ENCODE data around the gene MTUS2. TPM values are rescaled to one million over a fixed set of nuclear protein-coding genes. Genes with fewer than 3 reads are reported as not detected.

Gene MTUS2
- total RNA-seq, 1 donor from 2014 or later: 6.8 TPM

- Mint-ChIP-seq H3K4me3 (ENCODE audit: unreplicated experiment) (no peak overlapping the region), H3K36me3 (ENCODE audit: unreplicated experiment) (peaks cover 3% of the 10 kb centered on the region), H3K27ac (ENCODE audit: unreplicated experiment) (no peak overlapping the region), H3K9me3 (ENCODE audit: unreplicated experiment) (peaks cover 8% of the 10 kb centered on the region), H3K27me3 (ENCODE audit: unreplicated experiment) (peaks cover 4% of the 10 kb centered on the region), H3K4me1 (ENCODE audit: low read depth, unreplicated experiment) (peaks cover 22% of the 10 kb centered on the region)
- TF ChIP-seq, protein P1, sequence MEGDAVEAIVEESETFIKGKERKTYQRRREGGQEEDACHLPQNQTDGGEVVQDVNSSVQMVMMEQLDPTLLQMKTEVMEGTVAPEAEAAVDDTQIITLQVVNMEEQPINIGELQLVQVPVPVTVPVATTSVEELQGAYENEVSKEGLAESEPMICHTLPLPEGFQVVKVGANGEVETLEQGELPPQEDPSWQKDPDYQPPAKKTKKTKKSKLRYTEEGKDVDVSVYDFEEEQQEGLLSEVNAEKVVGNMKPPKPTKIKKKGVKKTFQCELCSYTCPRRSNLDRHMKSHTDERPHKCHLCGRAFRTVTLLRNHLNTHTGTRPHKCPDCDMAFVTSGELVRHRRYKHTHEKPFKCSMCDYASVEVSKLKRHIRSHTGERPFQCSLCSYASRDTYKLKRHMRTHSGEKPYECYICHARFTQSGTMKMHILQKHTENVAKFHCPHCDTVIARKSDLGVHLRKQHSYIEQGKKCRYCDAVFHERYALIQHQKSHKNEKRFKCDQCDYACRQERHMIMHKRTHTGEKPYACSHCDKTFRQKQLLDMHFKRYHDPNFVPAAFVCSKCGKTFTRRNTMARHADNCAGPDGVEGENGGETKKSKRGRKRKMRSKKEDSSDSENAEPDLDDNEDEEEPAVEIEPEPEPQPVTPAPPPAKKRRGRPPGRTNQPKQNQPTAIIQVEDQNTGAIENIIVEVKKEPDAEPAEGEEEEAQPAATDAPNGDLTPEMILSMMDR (IDR thresholded peaks at IDR 0.05; ENCODE audit: partially characterized antibody, unreplicated experiment): no peak
- no peak for DNase-seq
Measured at GRCh38 chr13:29491248-29491647, 671.1 kb downstream of the MTUS2 start.

GRCh38 chr13:29493796-29494195 is 673.7 kb downstream of the MTUS2 start:
- DNase-seq: no peak
- H3K27me3 Mint-ChIP-seq (ENCODE audit: unreplicated experiment): peaks cover 17% of the 10 kb centered on the region

DNA sequence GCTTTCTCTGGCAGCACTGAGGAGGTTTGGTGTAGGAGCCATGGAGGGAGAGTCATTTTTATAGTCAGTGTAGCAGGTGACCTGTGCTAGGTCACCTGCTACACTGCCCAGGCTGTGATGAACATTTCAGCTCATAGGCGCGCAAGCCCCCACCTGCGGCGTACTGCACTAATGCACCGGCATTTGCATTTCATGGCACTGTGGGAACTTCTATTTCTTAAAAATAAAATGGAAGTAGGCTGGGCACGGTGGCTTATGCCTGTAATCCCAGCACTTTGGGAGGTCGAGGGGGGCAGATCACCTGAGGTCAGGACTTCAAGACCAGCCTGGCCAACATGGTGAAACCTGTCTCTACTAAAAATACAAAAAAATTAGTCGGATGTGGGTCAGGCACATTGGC is 674.4 kb downstream of the MTUS2 start:
- no peak overlapping the region for H3K4me3 Mint-ChIP-seq (ENCODE audit: unreplicated experiment)
- peaks cover 17% of the 10 kb centered on the region for H3K27me3 Mint-ChIP-seq (ENCODE audit: unreplicated experiment)
- peaks cover 18% of the 10 kb centered on the region for H3K9me3 Mint-ChIP-seq (ENCODE audit: unreplicated experiment)
- H3K36me3 Mint-ChIP-seq (ENCODE audit: unreplicated experiment): no peaks in the 10 kb centered on the region
- no peak for DNase-seq
- H3K4me1 Mint-ChIP-seq (ENCODE audit: low read depth, unreplicated experiment): peaks cover 34% of the 10 kb centered on the region
- H3K27ac Mint-ChIP-seq (ENCODE audit: unreplicated experiment): no peak overlapping the region
- TF ChIP-seq, protein P1 (IDR thresholded peaks at IDR 0.05; ENCODE audit: partially characterized antibody, unreplicated experiment): no peak

More at GRCh38 chr13:29493796-29494195, 673.7 kb downstream of the MTUS2 start:
- peaks cover 18% of the 10 kb centered on the region for H3K9me3 Mint-ChIP-seq (ENCODE audit: unreplicated experiment)
- H3K27ac Mint-ChIP-seq (ENCODE audit: unreplicated experiment): peak overlapping the region; percentile 44
- TF ChIP-seq, protein P1 (IDR thresholded peaks at IDR 0.05; ENCODE audit: partially characterized antibody, unreplicated experiment): no peak
- H3K4me1 Mint-ChIP-seq (ENCODE audit: low read depth, unreplicated experiment): peaks cover 37% of the 10 kb centered on the region
- H3K36me3 Mint-ChIP-seq (ENCODE audit: unreplicated experiment): peaks cover under 1% of the 10 kb centered on the region
- H3K4me3 Mint-ChIP-seq (ENCODE audit: unreplicated experiment): no peak overlapping the region

- DNase-seq: no peak
- no peaks in the 10 kb centered on the region for H3K36me3 Mint-ChIP-seq (ENCODE audit: unreplicated experiment)
- H3K27me3 Mint-ChIP-seq (ENCODE audit: unreplicated experiment): peaks cover 17% of the 10 kb centered on the region
- peaks cover 18% of the 10 kb centered on the region for H3K9me3 Mint-ChIP-seq (ENCODE audit: unreplicated experiment)
- TF ChIP-seq, protein P1 (IDR thresholded peaks at IDR 0.05; ENCODE audit: partially characterized antibody, unreplicated experiment): no peak
- H3K27ac Mint-ChIP-seq (ENCODE audit: unreplicated experiment): peak overlapping the region; percentile 62
- H3K4me1 Mint-ChIP-seq (ENCODE audit: low read depth, unreplicated experiment): peaks cover 39% of the 10 kb centered on the region
- peak overlapping the region; percentile 73 for H3K4me3 Mint-ChIP-seq (ENCODE audit: unreplicated experiment)
Measured at GRCh38 chr13:29496241-29496712, 676.1 kb downstream of the MTUS2 start.

DNA sequence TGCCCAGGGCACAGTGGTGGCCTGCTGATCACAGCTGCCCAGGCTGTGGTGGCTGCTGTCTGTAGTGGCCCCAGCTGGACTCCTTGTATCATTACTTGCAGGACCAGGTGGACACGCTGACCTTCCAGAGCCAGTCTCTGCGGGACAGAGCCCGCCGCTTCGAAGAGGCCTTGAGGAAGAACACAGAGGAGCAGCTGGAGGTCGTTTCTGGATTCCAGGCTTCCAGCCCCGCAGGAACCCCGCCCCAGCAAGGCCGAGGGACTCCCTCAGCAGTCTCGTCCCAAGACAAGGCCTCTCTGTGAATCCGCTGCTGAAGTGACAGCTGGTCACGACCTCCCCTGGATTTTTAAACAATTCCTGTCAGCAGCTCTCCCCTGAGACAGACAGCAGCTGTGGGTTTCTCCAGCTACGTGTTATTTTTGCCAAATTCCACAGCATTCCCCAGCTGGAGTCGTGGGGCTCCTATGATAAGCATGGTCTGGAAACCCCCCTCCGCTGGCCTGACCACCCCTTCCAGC is 677.1 kb downstream of the MTUS2 start:
- H3K4me3 Mint-ChIP-seq (ENCODE audit: unreplicated experiment): peak overlapping the region; percentile 73
- DNase-seq: peak; percentile 68
- H3K36me3 Mint-ChIP-seq (ENCODE audit: unreplicated experiment): no peaks in the 10 kb centered on the region
- TF ChIP-seq, protein P1 (IDR thresholded peaks at IDR 0.05; ENCODE audit: partially characterized antibody, unreplicated experiment): no peak
- peaks cover 18% of the 10 kb centered on the region for H3K9me3 Mint-ChIP-seq (ENCODE audit: unreplicated experiment)
- peaks cover 17% of the 10 kb centered on the region for H3K27me3 Mint-ChIP-seq (ENCODE audit: unreplicated experiment)
- H3K4me1 Mint-ChIP-seq (ENCODE audit: low read depth, unreplicated experiment): peaks cover 43% of the 10 kb centered on the region
- H3K27ac Mint-ChIP-seq (ENCODE audit: unreplicated experiment): peak overlapping the region; percentile 62

Data from glutamatergic neuron (in vitro differentiated cells).